IMR-90 (cell line): ENCODE results near the gene KANK3. TPM values are rescaled to one million over a fixed set of nuclear protein-coding genes. Genes with fewer than 3 reads are reported as not detected.

ENCODE experiments used
- ATAC-seq: fragments of 200-7000 bp; cut with Tn5 transposase; 2 replicates; pipeline ENCODE4 v1.9.1; 2020; ENCODE audit warnings: low read depth, mild to moderate bottlenecking, moderate library complexity
- BruUV-seq: library from RNA; stranded (reverse); fragments of 400-500 nt; replicated peaks from 2 replicates; lab custom pipeline; 2021; lab: Mats Ljungman, UMichigan
- CTCF ChIA-PET: fragments of 300-600 bp; formaldehyde crosslinking; extraction: SDS; loops from one replicate; lab custom pipeline; 2021; ENCODE audit warnings: antibody characterized with exemption; lab: Yijun Ruan, JAX
- POLR2A ChIA-PET: fragments of 300-600 bp; sonication (Branson Sonifier 250); formaldehyde crosslinking; loops from one replicate; lab custom pipeline; 2022; ENCODE audit warnings: antibody characterized with exemption; ENCODE audit not compliant: unreplicated experiment; lab: Charles Lee
- DNase-seq: peaks from one replicate; pipeline ENCODE4 v3.0.0; 2013
- H2AFZ ChIP-seq: replicated peaks from 2 replicates; pipeline ENCODE3; 2013; ENCODE audit warnings: low read length, mild to moderate bottlenecking; ENCODE audit not compliant: poor library complexity
- H2AK5ac ChIP-seq: 2 replicates; pipeline ENCODE4 v1.6.1; 2013; ENCODE audit warnings: low read depth, low read length, inconsistent platforms
- H2AK9ac ChIP-seq: replicated peaks from 2 replicates; pipeline ENCODE3; 2013; ENCODE audit warnings: mild to moderate bottlenecking, low read depth, low read length, moderate library complexity; ENCODE audit not compliant: poor library complexity
- H2BK120ac ChIP-seq: 2 replicates; pipeline ENCODE4 v1.6.1; 2013; ENCODE audit warnings: low read depth, low read length, inconsistent platforms
- H2BK15ac ChIP-seq: 3 replicates; pipeline ENCODE4 v1.6.1; 2013; ENCODE audit warnings: low read depth, low read length, inconsistent platforms
- H2BK20ac ChIP-seq: 2 replicates; pipeline ENCODE4 v1.6.1; 2013; ENCODE audit warnings: low read depth, mild to moderate bottlenecking, inconsistent platforms, low read length, moderate library complexity
- H2BK5ac ChIP-seq: 2 replicates; pipeline ENCODE4 v1.6.1; 2013; ENCODE audit warnings: mild to moderate bottlenecking, low read depth, low read length, inconsistent platforms; ENCODE audit not compliant: poor library complexity, severe bottlenecking
- H3K14ac ChIP-seq: replicated peaks from 2 replicates; pipeline ENCODE4 v1.6.1; 2013; ENCODE audit warnings: low read depth, low read length, inconsistent platforms
- H3K18ac ChIP-seq: 2 replicates; pipeline ENCODE4 v1.6.1; 2013; ENCODE audit warnings: low read depth, low read length, control low read depth
- H3K23ac ChIP-seq: 2 replicates; pipeline ENCODE4 v1.6.1; 2013; ENCODE audit warnings: low read depth, low read length, inconsistent platforms
- H3K27ac ChIP-seq: 2 replicates; pipeline ENCODE4 v1.5.1; 2013; ENCODE audit warnings: mild to moderate bottlenecking, control low read depth, low read length; ENCODE audit not compliant: insufficient read depth
- H3K27me3 ChIP-seq: 2 replicates; pipeline ENCODE4 v1.6.1; 2013; ENCODE audit warnings: low read length; ENCODE audit not compliant: control insufficient read depth, insufficient read depth
- H3K36me3 ChIP-seq: 2 replicates; pipeline ENCODE4 v1.6.1; 2013; ENCODE audit warnings: low read length, mixed read lengths; ENCODE audit not compliant: control insufficient read depth, insufficient read depth
- H3K4ac ChIP-seq: 2 replicates; pipeline ENCODE4 v1.6.1; 2013; ENCODE audit warnings: low read depth, low read length, inconsistent platforms
- H3K4me1 ChIP-seq: 2 replicates; pipeline ENCODE4 v1.6.1; 2013; ENCODE audit warnings: low read length, mixed read lengths; ENCODE audit not compliant: control insufficient read depth, insufficient read depth
- H3K4me2 ChIP-seq: 2 replicates; pipeline ENCODE4 v1.6.1; 2013; ENCODE audit warnings: low read depth, mild to moderate bottlenecking, control low read depth, low read length, moderate library complexity
- H3K4me3 ChIP-seq: 2 replicates; pipeline ENCODE4 v1.5.1; 2013; ENCODE audit warnings: low read depth, mild to moderate bottlenecking, control low read depth, low read length, moderate library complexity; ENCODE audit not compliant: insufficient read depth
- H3K56ac ChIP-seq: 2 replicates; pipeline ENCODE4 v1.6.1; 2013; ENCODE audit warnings: low read length, inconsistent platforms; ENCODE audit not compliant: insufficient read depth; ENCODE audit errors: extremely low read depth
- H3K79me1 ChIP-seq, 2 experiments: 2 replicates each; pipeline ENCODE4 v1.6.1; 2013; ENCODE audit warnings: low read length in 2 of 2, inconsistent platforms in 1 of 2, low read depth in 1 of 2
- H3K9ac ChIP-seq: 2 replicates; pipeline ENCODE4 v1.6.1; 2013; ENCODE audit warnings: low read depth, low read length, control low read depth
- H3K9me1 ChIP-seq: 2 replicates; pipeline ENCODE4 v1.6.1; 2013; ENCODE audit warnings: low read length, inconsistent platforms; ENCODE audit not compliant: insufficient read depth
- H3K9me3 ChIP-seq: 2 replicates; pipeline ENCODE4 v1.6.1; 2013; ENCODE audit warnings: low read length; ENCODE audit not compliant: control insufficient read depth, insufficient read depth
- H4K20me1 ChIP-seq: 2 replicates; pipeline ENCODE4 v1.6.1; 2013; ENCODE audit warnings: low read length, inconsistent platforms; ENCODE audit not compliant: insufficient read depth
- H4K5ac ChIP-seq: 2 replicates; pipeline ENCODE4 v1.6.1; 2013; ENCODE audit warnings: mild to moderate bottlenecking, low read depth, low read length, control low read depth
- H4K8ac ChIP-seq, 2 experiments: 2 replicates each; pipeline ENCODE4 v1.6.1; 2013; ENCODE audit warnings: low read depth in 2 of 2, low read length in 2 of 2, control low read depth in 1 of 2, inconsistent platforms in 1 of 2
- H4K91ac ChIP-seq: 2 replicates; pipeline ENCODE4 v1.6.1; 2013; ENCODE audit warnings: low read depth, low read length, inconsistent platforms; ENCODE audit not compliant: insufficient read depth
- CHD1 ChIP-seq: IDR thresholded peaks from 2 replicates; pipeline ENCODE4 v1.6.1; 2012; ENCODE audit warnings: low read depth, low read length, improper control_type of control experiment
- FOS ChIP-seq: fragments of 150-350 bp; IDR thresholded peaks from 2 replicates; pipeline ENCODE4 v1.6.1; 2016; ENCODE audit warnings: low read depth, low read length
- MAFK ChIP-seq: IDR thresholded peaks from 2 replicates; pipeline ENCODE4 v1.6.1; 2012; ENCODE audit warnings: low read depth, low read length, improper control_type of control experiment
- MAZ ChIP-seq: IDR thresholded peaks from 2 replicates; pipeline ENCODE4 v1.6.1; 2012; ENCODE audit warnings: low read depth, mild to moderate bottlenecking, low read length, improper control_type of control experiment, moderate library complexity, borderline replicate concordance
- MXI1 ChIP-seq: IDR thresholded peaks from 2 replicates; pipeline ENCODE4 v1.6.1; 2012; ENCODE audit warnings: low read depth, mild to moderate bottlenecking, low read length, moderate library complexity, borderline replicate concordance
- RCOR1 ChIP-seq: IDR thresholded peaks from 2 replicates; pipeline ENCODE4 v1.6.1; 2012; ENCODE audit warnings: mild to moderate bottlenecking, low read length, improper control_type of control experiment; ENCODE audit not compliant: insufficient replicate concordance
- SMC3 ChIP-seq: fragments of 150-350 bp; IDR thresholded peaks from 2 replicates; pipeline ENCODE4 v1.6.1; 2016; ENCODE audit warnings: low read depth, mild to moderate bottlenecking, antibody characterized with exemption, low read length, moderate library complexity
- USF2 ChIP-seq: fragments of 150-350 bp; IDR thresholded peaks from 2 replicates; pipeline ENCODE4 v1.6.1; 2017; ENCODE audit warnings: mild to moderate bottlenecking, antibody characterized with exemption, low read length, low read depth
- WGBS, 2 experiments: methylation state at CpG; one replicate each; pipeline versions ENCODE4 v1.1.5 to v1.1.7; 2013; ENCODE audit warnings: missing lambda C conversion rate in 2 of 2; ENCODE audit not compliant: insufficient read length in 1 of 2; ENCODE audit errors: extremely low coverage in 2 of 2; 5-methylcytosine and 5-hydroxymethylcytosine counted together
- dilution Hi-C: fragments of 300-500 bp; cut with HindIII; formaldehyde crosslinking; loops from one replicate; pipeline ENCODE4 v1.14.3; 2018; ENCODE audit warnings: low sequenced_read_pairs; ENCODE audit not compliant: unreplicated experiment
- in situ Hi-C: fragments of 300-500 bp; cut with MboI; formaldehyde crosslinking; loops from 3 replicates; pipeline ENCODE4 v1.14.3; 2019; ENCODE audit warnings: low sequenced_read_pairs, inconsistent platforms, mixed read lengths
- intact Hi-C: fragments of 100-400 bp; cut with micrococcal nuclease; formaldehyde crosslinking; loops from 2 replicates; pipeline ENCODE4 v1.10.0; 2022
- polyA plus RNA-seq, 3 experiments: library from polyadenylated mRNA; depleted of rRNA; stranded (reverse); fragments of >200 nt; gene quantifications; 2 replicates each; pipeline ENCODE4 v1.2.3, GENCODE V29; 2012; ENCODE audit warnings: low replicate concordance in 1 of 3
- total RNA-seq: library from RNA; depleted of rRNA; stranded (reverse); fragments of >200 nt; gene quantifications from 2 replicates; pipeline ENCODE4 v1.2.3, GENCODE V29; 2012
- TF ChIP-seq, protein P1 (sequence below): conservative IDR thresholded peaks from 2 replicates; pipeline ENCODE4 v1.5.1; 2012; ENCODE audit warnings: mild to moderate bottlenecking, low read depth, low read length, improper control_type of control experiment

Gene KANK3
- total and polyA plus RNA-seq, 2 of the 4 experiments (the other 2 are of a cell fraction), result 0.07 TPM; not detected in 1

DNA sequence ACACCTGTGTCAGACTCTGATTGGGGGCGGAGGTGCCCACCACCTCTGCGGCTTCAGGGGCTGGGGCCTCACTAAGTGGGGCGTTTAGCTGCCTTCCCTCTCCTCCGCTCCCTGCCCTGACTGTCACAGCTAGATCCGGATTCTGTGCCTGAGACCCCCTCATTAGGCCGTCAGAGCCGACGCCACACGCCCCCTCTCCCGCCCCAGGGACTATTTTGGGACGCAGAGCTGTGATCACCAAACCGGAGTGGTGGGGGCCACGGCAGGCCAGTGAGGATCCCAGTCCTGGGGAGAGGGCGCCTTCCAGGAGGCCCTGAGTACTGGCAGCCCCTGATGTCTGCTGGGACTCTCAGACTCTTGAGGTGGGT lies 762 bp downstream of the KANK3 start:
- H3K4me3 ChIP-seq, result no peak overlapping the region
- H3K27me3 ChIP-seq, result peaks cover 15% of the 10 kb centered on the region; the same call in 1 of the 2 replicates
- ATAC-seq (no peak), DNase-seq (no peak)
- no peak for TF ChIP-seq RCOR1
- no peak for TF ChIP-seq MXI1
- no peak for TF ChIP-seq MAZ
- TF ChIP-seq USF2, result no peak
- TF ChIP-seq, protein P1, sequence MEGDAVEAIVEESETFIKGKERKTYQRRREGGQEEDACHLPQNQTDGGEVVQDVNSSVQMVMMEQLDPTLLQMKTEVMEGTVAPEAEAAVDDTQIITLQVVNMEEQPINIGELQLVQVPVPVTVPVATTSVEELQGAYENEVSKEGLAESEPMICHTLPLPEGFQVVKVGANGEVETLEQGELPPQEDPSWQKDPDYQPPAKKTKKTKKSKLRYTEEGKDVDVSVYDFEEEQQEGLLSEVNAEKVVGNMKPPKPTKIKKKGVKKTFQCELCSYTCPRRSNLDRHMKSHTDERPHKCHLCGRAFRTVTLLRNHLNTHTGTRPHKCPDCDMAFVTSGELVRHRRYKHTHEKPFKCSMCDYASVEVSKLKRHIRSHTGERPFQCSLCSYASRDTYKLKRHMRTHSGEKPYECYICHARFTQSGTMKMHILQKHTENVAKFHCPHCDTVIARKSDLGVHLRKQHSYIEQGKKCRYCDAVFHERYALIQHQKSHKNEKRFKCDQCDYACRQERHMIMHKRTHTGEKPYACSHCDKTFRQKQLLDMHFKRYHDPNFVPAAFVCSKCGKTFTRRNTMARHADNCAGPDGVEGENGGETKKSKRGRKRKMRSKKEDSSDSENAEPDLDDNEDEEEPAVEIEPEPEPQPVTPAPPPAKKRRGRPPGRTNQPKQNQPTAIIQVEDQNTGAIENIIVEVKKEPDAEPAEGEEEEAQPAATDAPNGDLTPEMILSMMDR, result no peak
- no peak for TF ChIP-seq SMC3
- no peak for TF ChIP-seq CHD1
- no peak for TF ChIP-seq MAFK
- TF ChIP-seq FOS, result no peak
- H3K9me1 ChIP-seq, result no peaks in the 10 kb centered on the region
- H2BK120ac ChIP-seq, result no peak overlapping the region
- no peak overlapping the region for H3K9ac ChIP-seq
- WGBS, 2 experiments, result 65% methylated on average over 5 of the region's 14 CpGs; no CpG with 5 or more reads in 1 of the 2 experiments
- H2BK5ac ChIP-seq, result no peak overlapping the region
- H4K5ac ChIP-seq, result no peak overlapping the region
- H2AK5ac ChIP-seq, result no peak overlapping the region; the same call in 1 of the 2 replicates
- intact Hi-C loops, result no loop called here
- peaks cover 4% of the 10 kb centered on the region; the same call in 1 of the 2 replicates for H3K4me1 ChIP-seq
- in situ Hi-C loops, result loop anchor here (5.0 kb wide), 1 partner anchor 230 kb away; no protein-coding TSS in a partner anchor
- no peak overlapping the region for H2AK9ac ChIP-seq
- H2BK20ac ChIP-seq, result no peak overlapping the region
- no TSS peak for BruUV-seq
- no peaks in the 10 kb centered on the region for H3K79me1 ChIP-seq
- no peak overlapping the region for H3K14ac ChIP-seq
- no peak overlapping the region for H3K18ac ChIP-seq
- H3K4me2 ChIP-seq, result no peak overlapping the region
- no peak overlapping the region for H2BK15ac ChIP-seq
- no peaks in the 10 kb centered on the region for H4K20me1 ChIP-seq
- no peak overlapping the region for H3K4ac ChIP-seq
- H3K23ac ChIP-seq, result no peak overlapping the region
- H3K56ac ChIP-seq, result no peak overlapping the region
- H3K27ac ChIP-seq, result no peak overlapping the region
- ChIA-PET CTCF (no interaction called here), POLR2A (no interaction called here)
- no peaks in the 10 kb centered on the region for H3K9me3 ChIP-seq
- no peak overlapping the region for H4K91ac ChIP-seq
- dilution Hi-C loops, result no loop called here
- H3K36me3 ChIP-seq, result no peaks in the 10 kb centered on the region
- H4K8ac ChIP-seq, result no peak overlapping the region
- H2AFZ ChIP-seq, result no peak overlapping the region
